H1 (cell line): ENCODE data around the gene LYPD1. TPM values are rescaled to one million over a fixed set of nuclear protein-coding genes. Genes with fewer than 3 reads are reported as not detected.

Experiments used
- BACH1 ChIP-seq: IDR thresholded peaks from 2 replicates; pipeline ENCODE4 v1.6.1; 2012; ENCODE audit warnings: low read length, improper control_type of control experiment
- CBX5 ChIP-seq: fragments of 300-800, 300-1000 bp; sonication (generic); IDR thresholded peaks from 2 replicates; pipeline ENCODE4 v1.7.1; 2016; ENCODE audit warnings: antibody characterized with exemption, low read length, low read depth
- RXRA ChIP-seq: IDR thresholded peaks from 2 replicates; pipeline ENCODE4 v1.6.1; 2011; ENCODE audit warnings: low read depth, mild to moderate bottlenecking, low read length, moderate library complexity; ENCODE audit not compliant: insufficient read depth
- polyA plus RNA-seq, 7 experiments: library from polyadenylated mRNA; depleted of rRNA in 3 of 7; stranded (reverse) in 5 of 7; unstranded in 2 of 7; fragments of >200 nt in 5 of 7; fragments of 200-250 nt in 2 of 7; gene quantifications; 1 replicate in 5 of 7; 2 replicates in 1 of 7; 4 replicates in 1 of 7; pipeline versions ENCODE4 v1.2.1 to v1.2.3, GENCODE V29; 2011 to 2013; ENCODE audit warnings: missing spikeins in 2 of 7, mixed read lengths in 2 of 7
- total RNA-seq: library from RNA; stranded (reverse); fragmentation: NEBNext Ultra II Directional; extraction: Animal tissue kit (Norgen Biotek cat#: 25700); gene quantifications from 2 replicates; pipeline ENCODE4 v1.2.1, GENCODE V29; 2021

Gene LYPD1
- total and polyA plus RNA-seq, 2 of the 8 experiments (the other 6 are each of a cell fraction or from before 2014, with no cell fraction given), result 1.9 to 2.7 TPM

GRCh38 chr2:132645722-132646539 is 24.1 kb downstream of the LYPD1 start (continued):
- TF ChIP-seq CBX5, result no peak
- no peak for TF ChIP-seq RXRA
- no peak for TF ChIP-seq BACH1
- TF ChIP-seq, all 59 proteins: peak for 0
